Measurements from ENCODE around the gene CYB5D1.

Gene CYB5D1

DNA sequence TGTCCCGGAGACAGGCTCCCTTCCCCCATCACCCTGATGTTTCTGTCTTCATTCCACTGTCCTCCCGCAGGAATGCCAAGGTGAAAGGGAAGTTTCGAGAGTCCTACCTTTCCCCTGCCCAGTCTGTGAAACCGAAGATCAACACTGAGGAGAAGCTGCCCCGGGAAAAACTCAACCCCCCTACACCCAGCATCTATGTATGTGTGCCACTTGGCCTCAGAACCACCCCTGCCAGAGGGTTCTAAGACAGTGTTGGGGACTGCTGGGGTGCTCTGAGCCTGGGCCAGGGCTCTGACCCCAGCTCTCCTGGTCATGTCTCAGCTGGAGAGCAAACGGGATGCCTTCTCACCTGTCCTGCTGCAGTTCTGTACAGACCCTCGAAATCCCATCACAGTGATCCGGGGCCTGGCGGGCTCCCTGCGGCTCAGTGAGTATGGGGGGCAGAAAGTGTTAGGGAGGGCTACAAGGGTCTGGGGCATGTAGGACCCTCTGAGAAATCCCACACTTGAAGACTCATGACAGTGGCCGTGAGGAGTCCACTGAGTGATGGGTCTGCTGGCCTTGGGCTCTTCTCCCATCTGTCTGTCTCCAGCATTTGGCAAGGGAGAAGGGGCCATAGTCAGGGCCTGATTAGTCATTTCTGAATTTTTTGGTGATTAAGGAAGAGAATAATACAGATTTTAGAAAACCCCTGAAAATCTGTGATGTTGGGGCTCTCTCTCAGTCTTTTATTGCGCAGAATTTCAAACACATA, 7.9 kb upstream of the CYB5D1 start:
- in situ Hi-C loops (cut with HindIII; ENCODE audit: low sequenced_read_pairs): no loop called here
- TF ChIP-seq, protein P1, sequence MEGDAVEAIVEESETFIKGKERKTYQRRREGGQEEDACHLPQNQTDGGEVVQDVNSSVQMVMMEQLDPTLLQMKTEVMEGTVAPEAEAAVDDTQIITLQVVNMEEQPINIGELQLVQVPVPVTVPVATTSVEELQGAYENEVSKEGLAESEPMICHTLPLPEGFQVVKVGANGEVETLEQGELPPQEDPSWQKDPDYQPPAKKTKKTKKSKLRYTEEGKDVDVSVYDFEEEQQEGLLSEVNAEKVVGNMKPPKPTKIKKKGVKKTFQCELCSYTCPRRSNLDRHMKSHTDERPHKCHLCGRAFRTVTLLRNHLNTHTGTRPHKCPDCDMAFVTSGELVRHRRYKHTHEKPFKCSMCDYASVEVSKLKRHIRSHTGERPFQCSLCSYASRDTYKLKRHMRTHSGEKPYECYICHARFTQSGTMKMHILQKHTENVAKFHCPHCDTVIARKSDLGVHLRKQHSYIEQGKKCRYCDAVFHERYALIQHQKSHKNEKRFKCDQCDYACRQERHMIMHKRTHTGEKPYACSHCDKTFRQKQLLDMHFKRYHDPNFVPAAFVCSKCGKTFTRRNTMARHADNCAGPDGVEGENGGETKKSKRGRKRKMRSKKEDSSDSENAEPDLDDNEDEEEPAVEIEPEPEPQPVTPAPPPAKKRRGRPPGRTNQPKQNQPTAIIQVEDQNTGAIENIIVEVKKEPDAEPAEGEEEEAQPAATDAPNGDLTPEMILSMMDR (IDR thresholded peaks at IDR 0.05; ENCODE audit: low read depth, low read length, missing control alignments): no peak
- DNase-seq (ENCODE audit: low read depth): no peak
- H3K4me3 ChIP-seq (ENCODE audit: low read depth, low read length): no peak overlapping the region

DNA sequence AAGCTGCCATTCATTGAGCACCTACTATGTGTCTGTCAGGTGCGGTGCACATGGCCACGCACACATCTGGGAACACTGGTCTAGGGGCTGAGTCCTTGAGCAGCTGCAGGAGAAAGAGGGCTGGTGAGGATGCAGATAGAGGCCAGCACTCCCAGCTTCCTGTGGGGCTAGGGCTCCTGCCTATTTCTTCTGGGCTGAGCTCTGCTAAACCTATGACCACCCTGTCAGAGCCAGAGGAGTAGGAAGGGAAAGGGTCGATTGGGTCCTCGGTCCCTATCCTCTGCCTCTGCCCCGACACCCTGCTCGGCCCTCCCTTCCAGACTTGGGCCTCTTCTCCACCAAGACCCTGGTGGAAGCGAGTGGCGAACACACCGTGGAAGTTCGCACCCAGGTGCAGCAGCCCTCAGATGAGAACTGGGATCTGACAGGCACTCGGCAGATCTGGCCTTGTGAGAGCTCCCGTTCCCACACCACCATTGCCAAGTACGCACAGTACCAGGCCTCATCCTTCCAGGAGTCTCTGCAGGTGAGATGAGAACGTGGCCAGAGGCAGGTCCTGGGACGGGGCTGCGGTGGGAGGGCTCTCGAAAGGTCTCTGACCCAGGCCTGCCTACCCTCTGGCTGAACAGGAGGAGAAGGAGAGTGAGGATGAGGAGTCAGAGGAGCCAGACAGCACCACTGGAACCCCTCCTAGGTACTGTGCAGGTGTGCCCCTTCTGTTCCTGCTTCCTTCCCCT, 6.9 kb upstream of the CYB5D1 start:
- H3K4me3 ChIP-seq (ENCODE audit: low read depth, low read length): no peak overlapping the region
- in situ Hi-C loops (cut with HindIII; ENCODE audit: low sequenced_read_pairs): no loop called here
- no peak for DNase-seq (ENCODE audit: low read depth)
- TF ChIP-seq, protein P1 (IDR thresholded peaks at IDR 0.05; ENCODE audit: low read depth, low read length, missing control alignments): no peak

DNA sequence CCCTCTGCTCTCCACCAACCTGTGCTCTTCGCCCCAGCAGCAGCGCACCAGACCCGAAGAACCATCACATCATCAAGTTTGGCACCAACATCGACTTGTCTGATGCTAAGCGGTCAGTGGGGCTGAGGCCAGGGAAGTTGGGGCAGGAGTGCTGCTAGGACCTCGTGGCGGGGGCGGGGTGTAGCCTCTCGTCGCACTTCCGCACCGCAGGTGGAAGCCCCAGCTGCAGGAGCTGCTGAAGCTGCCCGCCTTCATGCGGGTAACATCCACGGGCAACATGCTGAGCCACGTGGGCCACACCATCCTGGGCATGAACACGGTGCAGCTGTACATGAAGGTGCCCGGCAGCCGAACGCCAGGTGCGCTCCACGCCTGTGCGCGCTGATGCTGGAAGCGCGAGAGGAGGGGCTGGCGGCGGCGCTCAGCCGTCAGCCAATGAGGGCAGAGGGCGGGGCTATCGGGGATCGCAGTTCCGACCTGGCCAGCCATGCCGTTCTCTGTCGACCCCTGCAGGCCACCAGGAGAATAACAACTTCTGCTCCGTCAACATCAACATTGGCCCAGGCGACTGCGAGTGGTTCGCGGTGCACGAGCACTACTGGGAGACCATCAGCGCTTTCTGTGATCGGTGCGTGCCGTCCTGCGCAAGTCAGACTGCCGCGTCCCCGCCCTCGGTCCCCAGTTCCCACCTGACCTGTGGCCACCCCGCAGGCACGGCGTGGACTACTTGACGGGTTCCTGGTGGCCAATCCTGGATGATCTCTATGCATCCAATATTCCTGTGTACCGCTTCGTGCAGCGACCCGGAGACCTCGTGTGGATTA, 6.2 kb upstream of the CYB5D1 start:
- no peak for DNase-seq (ENCODE audit: low read depth)
- no peak overlapping the region for H3K4me3 ChIP-seq (ENCODE audit: low read depth, low read length)
- in situ Hi-C loops (cut with HindIII; ENCODE audit: low sequenced_read_pairs): no loop called here

DNA sequence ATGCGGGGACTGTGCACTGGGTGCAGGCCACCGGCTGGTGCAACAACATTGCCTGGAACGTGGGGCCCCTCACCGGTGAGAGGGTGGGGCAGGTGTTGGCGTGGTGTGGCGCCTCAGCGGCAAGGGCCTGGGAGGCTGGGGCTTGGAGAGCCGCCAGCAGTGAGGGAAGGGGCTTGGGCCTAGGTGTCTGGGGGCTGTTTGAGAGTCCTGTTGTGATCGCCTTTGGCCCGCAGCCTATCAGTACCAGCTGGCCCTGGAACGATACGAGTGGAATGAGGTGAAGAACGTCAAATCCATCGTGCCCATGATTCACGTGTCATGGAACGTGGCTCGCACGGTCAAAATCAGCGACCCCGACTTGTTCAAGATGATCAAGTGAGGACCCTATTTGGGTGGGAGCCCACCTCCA, 5.5 kb upstream of the CYB5D1 start:
- TF ChIP-seq, protein P1 (IDR thresholded peaks at IDR 0.05; ENCODE audit: low read depth, low read length, missing control alignments): no peak
- no peak overlapping the region for H3K4me3 ChIP-seq (ENCODE audit: low read depth, low read length)
- DNase-seq (ENCODE audit: low read depth): no peak
- in situ Hi-C loops (cut with HindIII; ENCODE audit: low sequenced_read_pairs): no loop called here

More for the DNA sequence above, 6.2 kb upstream of the CYB5D1 start:
- TF ChIP-seq, protein P1 (IDR thresholded peaks at IDR 0.05; ENCODE audit: low read depth, low read length, missing control alignments): peak; percentile 91

DNA sequence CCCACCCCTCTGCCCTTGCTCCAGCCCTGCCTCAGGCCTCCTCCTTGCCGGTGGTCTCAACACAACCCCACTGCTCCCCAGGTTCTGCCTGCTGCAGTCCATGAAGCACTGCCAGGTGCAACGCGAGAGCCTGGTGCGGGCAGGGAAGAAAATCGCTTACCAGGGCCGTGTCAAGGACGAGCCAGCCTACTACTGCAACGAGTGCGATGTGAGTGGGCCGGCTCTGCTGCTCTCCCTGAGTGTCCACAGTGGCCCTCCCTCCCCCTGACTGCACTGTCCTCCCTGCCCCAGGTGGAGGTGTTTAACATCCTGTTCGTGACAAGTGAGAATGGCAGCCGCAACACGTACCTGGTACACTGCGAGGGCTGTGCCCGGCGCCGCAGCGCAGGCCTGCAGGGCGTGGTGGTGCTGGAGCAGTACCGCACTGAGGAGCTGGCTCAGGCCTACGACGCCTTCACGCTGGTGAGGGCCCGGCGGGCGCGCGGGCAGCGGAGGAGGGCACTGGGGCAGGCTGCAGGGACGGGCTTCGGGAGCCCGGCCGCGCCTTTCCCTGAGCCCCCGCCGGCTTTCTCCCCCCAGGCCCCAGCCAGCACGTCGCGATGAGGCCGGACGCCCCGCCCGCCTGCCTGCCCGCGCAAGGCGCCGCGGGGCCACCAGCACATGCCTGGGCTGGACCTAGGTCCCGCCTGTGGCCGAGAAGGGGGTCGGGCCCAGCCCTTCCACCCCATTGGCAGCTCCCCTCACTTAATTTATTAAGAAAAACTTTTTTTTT, 4.7 kb upstream of the CYB5D1 start:
- DNase-seq (ENCODE audit: low read depth): no peak
- no peak overlapping the region for H3K4me3 ChIP-seq (ENCODE audit: low read depth, low read length)
- TF ChIP-seq, protein P1 (IDR thresholded peaks at IDR 0.05; ENCODE audit: low read depth, low read length, missing control alignments): no peak
- in situ Hi-C loops (cut with HindIII; ENCODE audit: low sequenced_read_pairs): no loop called here

DNA sequence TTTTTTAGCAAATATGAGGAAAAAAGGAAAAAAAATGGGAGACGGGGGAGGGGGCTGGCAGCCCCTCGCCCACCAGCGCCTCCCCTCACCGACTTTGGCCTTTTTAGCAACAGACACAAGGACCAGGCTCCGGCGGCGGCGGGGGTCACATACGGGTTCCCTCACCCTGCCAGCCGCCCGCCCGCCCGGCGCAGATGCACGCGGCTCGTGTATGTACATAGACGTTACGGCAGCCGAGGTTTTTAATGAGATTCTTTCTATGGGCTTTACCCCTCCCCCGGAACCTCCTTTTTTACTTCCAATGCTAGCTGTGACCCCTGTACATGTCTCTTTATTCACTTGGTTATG, 4.1 kb upstream of the CYB5D1 start:
- no peak for DNase-seq (ENCODE audit: low read depth)
- TF ChIP-seq, protein P1 (IDR thresholded peaks at IDR 0.05; ENCODE audit: low read depth, low read length, missing control alignments): no peak
- in situ Hi-C loops (cut with HindIII; ENCODE audit: low sequenced_read_pairs): no loop called here
- H3K4me3 ChIP-seq (ENCODE audit: low read depth, low read length): no peak overlapping the region
